HepG2 (cell line): ENCODE data around the gene ZFP1. TPM values are rescaled to one million over a fixed set of nuclear protein-coding genes. Genes with fewer than 3 reads are reported as not detected.
"Not testable (repeated sequence)": the region's sequence is repeated elsewhere in the genome, so short reads cannot be mapped to it uniquely, and the experiment has no call there.

Experiments used
- ATAC-seq: fragments of 200-7000 bp; cut with Tn5 transposase; 3 replicates; pipeline ENCODE4 v1.9.1; 2020; ENCODE audit warnings: mild to moderate bottlenecking, moderate library complexity
- BruUV-seq: library from RNA; stranded (reverse); fragments of 400-500 nt; replicated peaks from 2 replicates; lab custom pipeline; 2021; lab: Mats Ljungman, UMichigan
- CTCF ChIA-PET: fragments of 300-600 bp; formaldehyde crosslinking; extraction: SDS; loops from one replicate; lab custom pipeline; 2021; ENCODE audit warnings: low total read pairs, inconsistent platforms, low intra/inter-chr PET ratio; lab: Yijun Ruan, JAX
- POLR2A ChIA-PET: fragments of 350-600 bp; sonication (Branson Sonifier 250); formaldehyde crosslinking; loops from one replicate; lab custom pipeline; 2020; ENCODE audit warnings: antibody characterized with exemption, inconsistent platforms; lab: Yijun Ruan, JAX
- DNase-seq: peaks from one replicate; pipeline ENCODE4 v3.0.0-alpha.2; 2015; ENCODE audit warnings: low spot score
- FAIRE-seq: peaks from 3 replicates; lab custom pipeline; 2011; peaks lifted over from hg19 to GRCh38; lab: Jason Lieb, UNC
- H2AFZ ChIP-seq: one replicate; pipeline ENCODE4 v1.6.1; 2011; ENCODE audit warnings: low read length, inconsistent platforms
- H3K27ac ChIP-seq: fragments of 300-600 bp; 3 replicates; pipeline ENCODE4 v1.8.0; 2011; ENCODE audit warnings: mixed run types, mild to moderate bottlenecking, mixed read lengths, low read length, inconsistent platforms; ENCODE audit not compliant: insufficient read depth; ENCODE audit errors: extremely low read length
- H3K27me3 ChIP-seq, 2 experiments: fragments of 200-600 bp in 1 of 2; 2 replicates in 1 of 2; 3 replicates in 1 of 2; pipeline versions ENCODE4 v1.6.0 to v1.8.0; 2011; ENCODE audit warnings: low read length in 2 of 2, mild to moderate bottlenecking in 2 of 2, moderate library complexity in 2 of 2, inconsistent platforms in 1 of 2; ENCODE audit not compliant: insufficient read depth in 2 of 2, control insufficient read depth in 1 of 2
- H3K36me3 ChIP-seq, 2 experiments: fragments of 200-600 bp in 1 of 2; replicated peaks in 1 of 2; 2 replicates in 1 of 2; 3 replicates in 1 of 2; pipeline versions ENCODE4 v1.5.1 to v1.8.0; 2011; ENCODE audit warnings: low read length in 2 of 2, inconsistent platforms in 1 of 2; ENCODE audit not compliant: insufficient read depth in 2 of 2, control insufficient read depth in 1 of 2
- H3K4me1 ChIP-seq: 2 replicates; pipeline ENCODE4 v1.5.1; 2012; ENCODE audit warnings: low read length, inconsistent platforms; ENCODE audit not compliant: insufficient read depth
- H3K4me2 ChIP-seq: 2 replicates; pipeline ENCODE4 v1.6.0; 2011; ENCODE audit warnings: low read depth, low read length, inconsistent platforms
- H3K4me3 ChIP-seq, 3 experiments: fragments of 200-600 bp in 1 of 3; sonication (generic), shearing (Covaris generic) in 1 of 3; replicated peaks in 1 of 3; 2 replicates each; pipeline ENCODE4 v1.5.1; 2011 to 2016; ENCODE audit warnings: low read length in 3 of 3, inconsistent platforms in 2 of 3, low read depth in 2 of 3, mild to moderate bottlenecking in 2 of 3, control low read depth in 1 of 3, mixed read lengths in 1 of 3; ENCODE audit not compliant: insufficient read depth in 1 of 3
- H3K79me2 ChIP-seq: one replicate; pipeline ENCODE4 v1.6.1; 2011; ENCODE audit warnings: low read length, inconsistent platforms; ENCODE audit not compliant: insufficient read depth
- H3K9ac ChIP-seq: 2 replicates; pipeline ENCODE4 v1.6.0; 2011; ENCODE audit warnings: mild to moderate bottlenecking, low read depth, low read length, inconsistent platforms; ENCODE audit not compliant: insufficient read depth
- H3K9me3 ChIP-seq: 2 replicates; pipeline ENCODE4 v1.5.1; 2012; ENCODE audit warnings: mild to moderate bottlenecking, low read length
- H4K20me1 ChIP-seq: 2 replicates; pipeline ENCODE4 v1.6.0; 2011; ENCODE audit warnings: inconsistent platforms, mild to moderate bottlenecking, low read length, moderate library complexity; ENCODE audit not compliant: insufficient read depth
- FOSL2 ChIP-seq: sonication (generic); formaldehyde crosslinking; IDR thresholded peaks from 2 replicates; pipeline ENCODE4 v1.4.0; 2020; ENCODE audit warnings: missing genetic modification reagents
- ZNF3 ChIP-seq: IDR thresholded peaks from 2 replicates; pipeline ENCODE4 v1.7.0; 2017; ENCODE audit warnings: inconsistent platforms
- WGBS: methylation state at CpG from one replicate; pipeline ENCODE4 v1.1.6; 2017; ENCODE audit warnings: low lambda C conversion rate; 5-methylcytosine and 5-hydroxymethylcytosine counted together
- in situ Hi-C: cut with HindIII; loops from 2 replicates; pipeline ENCODE4 v1.10.0; 2017; ENCODE audit warnings: low pct_unique_long_range_greater_than_20kb; ENCODE audit not compliant: extremely low pct_ligation_motif_present
- intact Hi-C: fragments of 100-400 bp; cut with micrococcal nuclease; formaldehyde crosslinking; loops from one replicate; pipeline ENCODE4 v1.10.0; 2022; ENCODE audit not compliant: unreplicated experiment
- polyA plus RNA-seq, 8 experiments: library from polyadenylated mRNA; depleted of rRNA in 3 of 8; stranded (reverse) in 7 of 8; unstranded in 1 of 8; fragments of >200 nt; fragmentation: Illumina TruSeq in 4 of 8; extraction: Trizol in 4 of 8; gene quantifications; 2 replicates each; pipeline versions ENCODE4 v1.2.1 to v1.2.3, GENCODE V29; 2011 to 2016; ENCODE audit warnings: low read depth in 4 of 8, missing spikeins in 1 of 8, mixed read lengths in 1 of 8; ENCODE audit not compliant: insufficient read depth in 1 of 8
- total RNA-seq, 5 experiments: library from RNA; depleted of rRNA; stranded (reverse); fragments of >200 nt; fragmentation: Illumina TruSeq; extraction: Trizol; gene quantifications; 2 replicates each; pipeline ENCODE4 v1.2.3, GENCODE V29; 2016; ENCODE audit warnings: low read depth in 1 of 5
- TF ChIP-seq, protein P1 (sequence below): sonication (generic); formaldehyde crosslinking; IDR thresholded peaks from 2 replicates; pipeline ENCODE4 v1.5.0; 2020; ENCODE audit warnings: mild to moderate bottlenecking, missing genetic modification reagents

ZFP1 gene
- total and polyA plus RNA-seq, 2 of the 13 experiments (the other 11 are each of a cell fraction or from before 2014, with no cell fraction given), result 8.3 to 14.0 TPM

DNA sequence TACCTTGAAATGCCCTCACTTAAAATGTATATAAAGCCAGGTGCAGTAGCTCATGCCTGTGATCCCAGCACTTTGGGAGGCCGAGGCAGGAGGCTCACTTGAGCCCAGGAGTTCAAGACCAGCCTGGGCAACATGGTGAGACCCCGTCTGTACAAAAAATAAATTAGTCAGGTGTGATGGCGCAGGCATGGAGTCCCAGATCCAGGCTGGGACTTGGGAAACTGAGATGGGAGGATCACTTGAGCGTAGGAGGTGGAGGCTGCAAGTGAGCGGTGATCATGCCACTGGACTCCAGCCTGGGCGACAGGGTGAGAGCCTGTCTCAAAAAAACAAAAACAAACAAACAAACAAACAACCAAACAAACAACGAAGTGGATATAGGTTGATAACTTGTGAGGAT, 61.2 kb downstream of the ZFP1 start:
- TF ChIP-seq, protein P1, sequence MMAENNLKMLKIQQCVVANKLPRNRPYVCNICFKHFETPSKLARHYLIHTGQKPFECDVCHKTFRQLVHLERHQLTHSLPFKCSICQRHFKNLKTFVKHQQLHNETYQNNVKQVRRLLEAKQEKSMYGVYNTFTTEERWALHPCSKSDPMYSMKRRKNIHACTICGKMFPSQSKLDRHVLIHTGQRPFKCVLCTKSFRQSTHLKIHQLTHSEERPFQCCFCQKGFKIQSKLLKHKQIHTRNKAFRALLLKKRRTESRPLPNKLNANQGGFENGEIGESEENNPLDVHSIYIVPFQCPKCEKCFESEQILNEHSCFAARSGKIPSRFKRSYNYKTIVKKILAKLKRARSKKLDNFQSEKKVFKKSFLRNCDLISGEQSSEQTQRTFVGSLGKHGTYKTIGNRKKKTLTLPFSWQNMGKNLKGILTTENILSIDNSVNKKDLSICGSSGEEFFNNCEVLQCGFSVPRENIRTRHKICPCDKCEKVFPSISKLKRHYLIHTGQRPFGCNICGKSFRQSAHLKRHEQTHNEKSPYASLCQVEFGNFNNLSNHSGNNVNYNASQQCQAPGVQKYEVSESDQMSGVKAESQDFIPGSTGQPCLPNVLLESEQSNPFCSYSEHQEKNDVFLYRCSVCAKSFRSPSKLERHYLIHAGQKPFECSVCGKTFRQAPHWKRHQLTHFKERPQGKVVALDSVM (CRISPR knock-in tag), result 0 out of 2 replicates have a peak, but pooled peaks have one; percentile 20
- POLR2A ChIA-PET, result interaction anchor here (1.4 kb wide), 1 partner anchor 18 kb away, joined by 4 read pairs; no protein-coding TSS in a partner anchor
- H3K4me3 ChIP-seq, BruUV-seq, ATAC-seq, FAIRE-seq, H3K4me2 ChIP-seq, H3K4me1 ChIP-seq, in situ Hi-C loops, H3K9ac ChIP-seq, H4K20me1 ChIP-seq, H3K9me3 ChIP-seq, CTCF ChIA-PET, H2AFZ ChIP-seq, H3K36me3 ChIP-seq, H3K27ac ChIP-seq, DNase-seq, H3K79me2 ChIP-seq, intact Hi-C loops: not testable (repeated sequence)
- peaks cover 31 to 72% of the 10 kb centered on the region in 2 experiments for H3K27me3 ChIP-seq
- WGBS, result 69% methylated on average over 7 of the region's 7 CpGs

GRCh38 chr16:75209944-75210343, 61.6 kb downstream of the ZFP1 start:
- no peaks in the 10 kb centered on the region for H3K36me3 ChIP-seq
- 57% methylated on average over 5 of the region's 5 CpGs for WGBS
- ChIA-PET POLR2A (no interaction called here), CTCF (no interaction called here)
- ATAC-seq, result no peak
- H3K9me3 ChIP-seq, result no peaks in the 10 kb centered on the region
- BruUV-seq, result no TSS peak
- H4K20me1 ChIP-seq, result no peaks in the 10 kb centered on the region
- no peaks in the 10 kb centered on the region for H3K79me2 ChIP-seq
- DNase-seq, result no peak
- intact Hi-C loops (no loop called here), in situ Hi-C loops (no loop called here)
- no peak overlapping the region for H3K4me2 ChIP-seq
- H3K9ac ChIP-seq, result no peak overlapping the region
- H3K4me1 ChIP-seq, result peaks cover 7% of the 10 kb centered on the region; the same call in 1 of the 2 replicates
- FAIRE-seq, result no peak
- no peak overlapping the region for H3K4me3 ChIP-seq
- no peak overlapping the region for H3K27ac ChIP-seq
- peaks cover 31 to 71% of the 10 kb centered on the region in 2 experiments for H3K27me3 ChIP-seq
- H2AFZ ChIP-seq, result no peak overlapping the region
- TF ChIP-seq ZNF3 (CRISPR knock-in tag) (no peak), FOSL2 (CRISPR knock-in tag) (0 out of 2 replicates have a peak, but pooled peaks have one; percentile 9)
- TF ChIP-seq, protein P1 (CRISPR knock-in tag), result peak; percentile 74

- H2AFZ ChIP-seq, in situ Hi-C loops, POLR2A ChIA-PET, H3K9ac ChIP-seq, DNase-seq, BruUV-seq, ATAC-seq, H4K20me1 ChIP-seq, H3K4me2 ChIP-seq, intact Hi-C loops, H3K36me3 ChIP-seq, H3K9me3 ChIP-seq, FAIRE-seq, H3K79me2 ChIP-seq, H3K27ac ChIP-seq, CTCF ChIA-PET, H3K4me3 ChIP-seq: not testable (repeated sequence)
- Histone ChIP-seq H3K27me3 (peaks cover 28 to 71% of the 10 kb centered on the region in 2 experiments), H3K4me1 (peaks cover 16% of the 10 kb centered on the region)
- WGBS, result 30% methylated on average over 10 of the region's 10 CpGs
These were observed 63.0 kb downstream of the ZFP1 start for GRCh38 chr16:75211286-75211685.
